Activated CD4-positive, alpha-beta T cell treated with anti-CD3 and anti-CD28 coated beads, Interleukin-2, amount 10 ng/mL, durations not matched to agents 24 days and 14 days (primary cell): ENCODE results near the gene CUBN. TPM values are rescaled to one million over a fixed set of nuclear protein-coding genes. Genes with fewer than 3 reads are reported as not detected.

Experiments
- DNase-seq: peaks from one replicate; pipeline ENCODE4 v3.0.0; 2022
- H3K27ac Mint-ChIP-seq: one replicate; pipeline ENCODE4 v1.8.0; 2022; ENCODE audit warnings: mild to moderate bottlenecking, mixed read lengths
- H3K27me3 Mint-ChIP-seq: one replicate; pipeline ENCODE4 v1.8.0; 2022; ENCODE audit warnings: mixed read lengths
- H3K36me3 Mint-ChIP-seq: one replicate; pipeline ENCODE4 v1.8.0; 2022; ENCODE audit warnings: low read depth, mild to moderate bottlenecking, mixed read lengths
- H3K4me1 Mint-ChIP-seq: one replicate; pipeline ENCODE4 v1.8.0; 2021; ENCODE audit warnings: mixed read lengths
- H3K4me3 Mint-ChIP-seq: one replicate; pipeline ENCODE4 v1.8.0; 2022; ENCODE audit warnings: mild to moderate bottlenecking, moderate library complexity, mixed read lengths
- H3K9me3 Mint-ChIP-seq: one replicate; pipeline ENCODE4 v1.8.0; 2021; ENCODE audit warnings: mixed read lengths
- intact Hi-C: fragments of 100-400 bp; cut with micrococcal nuclease; formaldehyde crosslinking; loops from one replicate; pipeline ENCODE4 v1.15.1; 2023
- total RNA-seq: library from RNA; stranded (reverse); gene quantifications from 2 replicates; pipeline ENCODE4 v1.2.3, GENCODE V29; 2022

CUBN gene
- total RNA-seq, 1 donor from 2014 or later, result 0.07 TPM

- no peak overlapping the region for H3K27ac Mint-ChIP-seq
Observed at GRCh38 chr10:16995867-16996529, 133.6 kb downstream of the CUBN start.

GRCh38 chr10:16993186-16993585, 136.4 kb downstream of the CUBN start:
- Mint-ChIP-seq H3K36me3 (no peaks in the 10 kb centered on the region), H3K4me1 (peaks cover 6% of the 10 kb centered on the region), H3K27ac (no peak overlapping the region), H3K27me3 (peaks cover 40% of the 10 kb centered on the region), H3K9me3 (peaks cover 4% of the 10 kb centered on the region), H3K4me3 (no peak overlapping the region)
- DNase-seq, result no peak
- intact Hi-C loops, result no loop called here

More at GRCh38 chr10:16995867-16996529, 133.6 kb downstream of the CUBN start:
- DNase-seq, result no peak
- Mint-ChIP-seq H3K36me3 (no peaks in the 10 kb centered on the region), H3K4me1 (peaks cover 6% of the 10 kb centered on the region), H3K4me3 (no peak overlapping the region), H3K9me3 (peaks cover 8% of the 10 kb centered on the region), H3K27me3 (peaks cover 56% of the 10 kb centered on the region)
- intact Hi-C loops, result no loop called here

- H3K27me3 Mint-ChIP-seq, result peaks cover 35% of the 10 kb centered on the region
- peaks cover 6% of the 10 kb centered on the region for H3K4me1 Mint-ChIP-seq
- H3K36me3 Mint-ChIP-seq, result no peaks in the 10 kb centered on the region
- no peak overlapping the region for H3K27ac Mint-ChIP-seq
- intact Hi-C loops, result no loop called here
- no peak for DNase-seq
- no peak overlapping the region for H3K4me3 Mint-ChIP-seq
- peaks cover 4% of the 10 kb centered on the region for H3K9me3 Mint-ChIP-seq
Observed at GRCh38 chr10:16992611-16993119, 136.9 kb downstream of the CUBN start.

- Mint-ChIP-seq H3K4me1 (peaks cover 2% of the 10 kb centered on the region), H3K9me3 (peaks cover 4% of the 10 kb centered on the region), H3K36me3 (no peaks in the 10 kb centered on the region), H3K4me3 (no peak overlapping the region), H3K27ac (no peak overlapping the region), H3K27me3 (peaks cover 34% of the 10 kb centered on the region)
- intact Hi-C loops, result no loop called here
- DNase-seq, result no peak
Observed at GRCh38 chr10:16991011-16991410, 138.6 kb downstream of the CUBN start.

- peaks cover 4% of the 10 kb centered on the region for H3K9me3 Mint-ChIP-seq
- no peak for DNase-seq
- peaks cover 27% of the 10 kb centered on the region for H3K27me3 Mint-ChIP-seq
- no peaks in the 10 kb centered on the region for H3K36me3 Mint-ChIP-seq
- no peak overlapping the region for H3K4me3 Mint-ChIP-seq
- intact Hi-C loops, result no loop called here
- no peak overlapping the region for H3K27ac Mint-ChIP-seq
- H3K4me1 Mint-ChIP-seq, result no peaks in the 10 kb centered on the region
Observed at GRCh38 chr10:16989826-16990293, 139.8 kb downstream of the CUBN start.

- no peaks in the 10 kb centered on the region for H3K4me1 Mint-ChIP-seq
- H3K27ac Mint-ChIP-seq, result no peak overlapping the region
- H3K4me3 Mint-ChIP-seq, result no peak overlapping the region
- H3K27me3 Mint-ChIP-seq, result peaks cover 20% of the 10 kb centered on the region
- intact Hi-C loops, result no loop called here
- no peak for DNase-seq
- peaks cover 4% of the 10 kb centered on the region for H3K9me3 Mint-ChIP-seq
- no peaks in the 10 kb centered on the region for H3K36me3 Mint-ChIP-seq
Observed at GRCh38 chr10:16988900-16989299, 140.7 kb downstream of the CUBN start.

GRCh38 chr10:16987976-16988610, 141.5 kb downstream of the CUBN start:
- Mint-ChIP-seq H3K36me3 (no peaks in the 10 kb centered on the region), H3K4me3 (no peak overlapping the region), H3K4me1 (no peaks in the 10 kb centered on the region), H3K27me3 (peaks cover 19% of the 10 kb centered on the region), H3K9me3 (peaks cover 4% of the 10 kb centered on the region), H3K27ac (no peak overlapping the region)
- DNase-seq, result no peak
- intact Hi-C loops, result no loop called here

GRCh38 chr10:16987206-16987621, 142.4 kb downstream of the CUBN start:
- H3K36me3 Mint-ChIP-seq, result no peaks in the 10 kb centered on the region
- no peaks in the 10 kb centered on the region for H3K4me1 Mint-ChIP-seq
- H3K27me3 Mint-ChIP-seq, result peaks cover 18% of the 10 kb centered on the region
- no peak overlapping the region for H3K4me3 Mint-ChIP-seq
- peaks cover 4% of the 10 kb centered on the region for H3K9me3 Mint-ChIP-seq
- intact Hi-C loops, result no loop called here
- H3K27ac Mint-ChIP-seq, result no peak overlapping the region
- no peak for DNase-seq

- intact Hi-C loops, result no loop called here
- Mint-ChIP-seq H3K4me1 (no peaks in the 10 kb centered on the region), H3K9me3 (peaks cover 4% of the 10 kb centered on the region), H3K27ac (no peak overlapping the region), H3K27me3 (peaks cover 18% of the 10 kb centered on the region), H3K4me3 (no peak overlapping the region), H3K36me3 (no peaks in the 10 kb centered on the region)
- no peak for DNase-seq
Observed at GRCh38 chr10:16986406-16987205, 143.0 kb downstream of the CUBN start.

- H3K4me1 Mint-ChIP-seq, result no peaks in the 10 kb centered on the region
- H3K27ac Mint-ChIP-seq, result no peak overlapping the region
- no peaks in the 10 kb centered on the region for H3K36me3 Mint-ChIP-seq
- DNase-seq, result no peak
- intact Hi-C loops, result no loop called here
- peaks cover under 1% of the 10 kb centered on the region for H3K9me3 Mint-ChIP-seq
- H3K4me3 Mint-ChIP-seq, result no peak overlapping the region
- H3K27me3 Mint-ChIP-seq, result peaks cover 15% of the 10 kb centered on the region
Observed at GRCh38 chr10:16986082-16986405, 143.6 kb downstream of the CUBN start.

GRCh38 chr10:16984242-16984641, 145.4 kb downstream of the CUBN start:
- Mint-ChIP-seq H3K36me3 (no peaks in the 10 kb centered on the region), H3K4me3 (no peak overlapping the region), H3K9me3 (peaks cover 7% of the 10 kb centered on the region), H3K27me3 (peaks cover 14% of the 10 kb centered on the region), H3K4me1 (no peaks in the 10 kb centered on the region), H3K27ac (no peak overlapping the region)
- DNase-seq, result no peak
- intact Hi-C loops, result no loop called here

GRCh38 chr10:16976803-16977202, 152.8 kb downstream of the CUBN start:
- intact Hi-C loops, result no loop called here
- DNase-seq, result no peak
- no peaks in the 10 kb centered on the region for H3K36me3 Mint-ChIP-seq
- H3K9me3 Mint-ChIP-seq, result peaks cover 19% of the 10 kb centered on the region
- peaks cover 7% of the 10 kb centered on the region for H3K4me1 Mint-ChIP-seq
- no peak overlapping the region for H3K27ac Mint-ChIP-seq
- H3K27me3 Mint-ChIP-seq, result peaks cover 11% of the 10 kb centered on the region
- no peak overlapping the region for H3K4me3 Mint-ChIP-seq

GRCh38 chr10:16975188-16975587, 154.4 kb downstream of the CUBN start:
- peaks cover 7% of the 10 kb centered on the region for H3K4me1 Mint-ChIP-seq
- no peak overlapping the region for H3K27ac Mint-ChIP-seq
- H3K9me3 Mint-ChIP-seq, result peaks cover 19% of the 10 kb centered on the region
- H3K4me3 Mint-ChIP-seq, result no peak overlapping the region
- peaks cover 13% of the 10 kb centered on the region for H3K27me3 Mint-ChIP-seq
- no peak for DNase-seq
- intact Hi-C loops, result no loop called here
- H3K36me3 Mint-ChIP-seq, result no peaks in the 10 kb centered on the region
